HG03097 (cell line): ENCODE results near the gene IL21R.
"Not testable (repeated sequence)": the region's sequence is repeated elsewhere in the genome, so short reads cannot be mapped to it uniquely, and the experiment has no call there.

ENCODE experiments used
- ATAC-seq: cut with Tn5 transposase; IDR thresholded peaks from one replicate; pipeline ENCODE4 v1.9.1; 2021; ENCODE audit not compliant: unreplicated experiment, low FRiP score

IL21R gene

GRCh38 chr16:27399969-27400368 is 2.0 kb upstream of the IL21R start:
- no peak for ATAC-seq

GRCh38 chr16:27400751-27401620 is 988 bp upstream of the IL21R start:
- ATAC-seq: no peak

DNA sequence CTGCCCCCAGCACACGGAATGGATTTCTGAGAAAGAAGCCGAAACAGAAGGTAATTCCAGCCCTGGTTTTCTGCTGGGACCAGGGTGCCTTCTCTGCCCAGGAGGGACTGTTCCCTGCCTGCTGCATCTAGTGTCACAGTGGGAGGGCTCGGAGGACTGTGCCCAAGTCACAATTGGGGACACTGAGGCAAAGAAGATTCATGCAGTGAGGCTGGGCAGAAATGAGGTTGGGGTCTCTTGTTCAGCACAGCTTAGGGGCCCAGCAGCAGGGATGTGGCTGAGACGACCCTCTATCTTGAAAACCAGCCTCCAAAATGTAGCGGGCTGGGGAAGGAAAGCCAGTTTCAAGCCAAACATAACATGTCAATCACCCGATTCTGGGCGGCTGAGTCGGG is 592 bp downstream of the IL21R start:
- ATAC-seq: no peak

- ATAC-seq: no peak
These were observed 1.1 kb downstream of the IL21R start for GRCh38 chr16:27402964-27403600.

- no peak for ATAC-seq
These were observed 1.6 kb downstream of the IL21R start for GRCh38 chr16:27403601-27403992.

GRCh38 chr16:27404163-27404823 is 2.3 kb downstream of the IL21R start:
- no peak for ATAC-seq

- no peak for ATAC-seq
These were observed 3.8 kb downstream of the IL21R start for GRCh38 chr16:27405546-27406451.

GRCh38 chr16:27406511-27407128 is 4.6 kb downstream of the IL21R start:
- no peak for ATAC-seq

DNA sequence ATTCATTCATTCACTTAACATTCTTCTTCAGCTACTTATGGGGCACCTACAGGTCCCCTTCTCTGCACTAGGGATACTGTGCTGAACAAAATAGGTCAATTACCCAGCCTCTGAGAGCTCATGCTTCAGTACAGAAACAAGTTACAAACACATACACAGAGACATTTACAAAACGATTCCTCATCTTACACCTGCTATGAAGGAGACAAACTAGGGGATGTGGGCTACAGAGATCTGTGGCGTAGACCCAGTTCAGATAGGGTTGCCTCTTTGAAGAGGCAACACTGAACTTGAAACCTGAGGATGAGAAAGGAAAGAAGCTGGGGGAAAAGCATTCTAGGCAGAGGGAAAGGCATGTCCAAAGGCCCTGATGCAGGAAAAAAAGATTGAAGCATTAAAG is 5.2 kb downstream of the IL21R start:
- ATAC-seq: no peak

DNA sequence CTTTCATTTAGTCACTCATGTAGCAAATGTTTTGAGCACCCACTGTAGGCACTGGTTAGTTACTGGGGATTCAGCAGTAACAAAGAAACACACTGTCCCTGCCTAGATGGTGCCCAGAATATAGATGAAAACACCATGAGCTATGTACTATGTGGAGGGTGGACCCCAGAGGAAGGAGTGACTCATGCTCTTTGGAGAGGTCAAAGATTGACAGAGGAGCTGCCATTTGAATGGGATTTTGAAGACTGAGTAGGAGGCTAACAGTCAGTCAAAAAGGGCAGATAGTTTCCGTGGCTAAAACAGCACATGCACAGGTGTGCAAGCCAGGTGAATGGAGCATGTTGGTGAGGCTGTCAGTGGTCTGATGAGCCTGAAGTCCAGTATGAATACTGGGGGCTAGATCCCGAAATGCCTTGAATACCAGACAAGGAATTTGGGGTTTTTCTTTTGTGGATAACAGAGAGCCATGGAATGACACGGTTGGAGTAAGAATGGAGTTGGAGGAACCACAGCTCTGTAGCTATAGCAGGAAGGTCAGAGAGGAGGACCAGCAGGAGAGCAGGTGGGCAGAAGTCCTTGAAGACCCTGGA is 6.1 kb downstream of the IL21R start:
- ATAC-seq: peak; percentile 39

DNA sequence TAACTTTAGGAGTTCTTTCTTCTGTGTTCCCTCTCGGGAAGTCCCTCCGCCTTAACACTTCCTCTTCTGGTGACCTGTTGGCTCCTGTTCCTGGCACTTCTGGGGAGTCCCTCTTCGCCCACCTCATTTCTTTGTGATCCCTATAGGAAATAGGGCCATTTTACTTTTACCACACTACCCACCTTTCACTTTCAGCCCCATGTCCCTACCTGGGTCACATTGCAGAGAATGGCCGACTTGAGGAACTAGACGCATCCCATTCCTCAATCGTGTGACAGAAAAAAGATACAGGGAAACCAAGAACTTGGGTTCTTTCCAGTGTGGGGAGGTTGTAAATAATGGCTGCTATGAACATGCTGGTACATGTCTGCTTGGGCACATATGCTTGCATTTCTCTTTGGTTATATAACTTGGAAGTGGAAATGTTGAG is 6.6 kb downstream of the IL21R start:
- no peak for ATAC-seq

DNA sequence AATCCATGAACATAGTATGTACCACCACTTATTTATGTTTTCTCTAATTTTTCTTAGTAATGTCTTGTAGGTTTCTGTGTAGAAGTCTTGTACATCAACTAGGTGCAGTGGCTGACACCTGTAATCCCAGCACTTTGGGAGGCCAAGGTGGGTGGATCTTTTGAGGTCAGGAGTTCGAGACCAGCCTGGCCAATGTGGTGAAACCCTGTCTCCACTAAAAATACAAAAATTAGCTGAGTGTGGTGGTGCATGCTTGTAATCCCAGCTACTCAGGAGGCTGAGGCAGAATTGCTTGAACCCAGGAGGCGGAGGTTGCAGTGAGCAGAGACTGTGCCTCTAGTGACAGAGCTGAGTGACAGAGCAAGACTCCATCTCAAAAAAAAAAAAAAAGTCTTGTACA is 8.0 kb downstream of the IL21R start:
- ATAC-seq: not testable (repeated sequence)

DNA sequence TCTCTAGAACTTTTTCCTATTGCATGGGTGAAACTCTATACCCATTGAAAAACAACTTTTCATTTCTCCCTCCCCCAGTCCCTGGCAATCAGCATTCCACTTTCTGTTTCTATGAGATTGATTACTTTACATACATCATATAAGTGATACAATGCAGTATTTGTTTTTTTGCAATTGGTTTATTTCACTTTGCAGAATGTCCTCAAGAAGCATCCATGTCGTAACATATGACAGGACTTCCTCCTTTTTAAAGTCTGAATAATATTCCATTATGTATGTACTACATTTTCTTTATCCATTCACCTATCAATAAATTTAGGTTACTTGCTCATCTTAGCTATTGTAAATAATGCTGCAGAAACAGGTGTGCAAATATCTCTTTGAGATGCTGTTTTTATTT is 8.8 kb downstream of the IL21R start:
- no peak for ATAC-seq

- no peak for ATAC-seq
These were observed 12.0 kb downstream of the IL21R start for GRCh38 chr16:27413956-27414355.

GRCh38 chr16:27414788-27415431 is 12.9 kb downstream of the IL21R start:
- no peak for ATAC-seq

GRCh38 chr16:27417047-27417671 is 15.2 kb downstream of the IL21R start:
- ATAC-seq: no peak

- ATAC-seq: no peak
These were observed 20.2 kb downstream of the IL21R start for GRCh38 chr16:27421961-27422740.
